Ishikawa (cell line): Measurements from ENCODE around the gene ZNF474.

Experiments
- CREB1 ChIP-seq: IDR thresholded peaks from 2 replicates; pipeline ENCODE4 v1.6.1; 2012; ENCODE audit warnings: low read depth
- EGR1 ChIP-seq: IDR thresholded peaks from 2 replicates; pipeline ENCODE4 v1.6.1; 2012
- EP300 ChIP-seq: IDR thresholded peaks from 2 replicates; pipeline ENCODE4 v1.6.1; 2012; ENCODE audit warnings: borderline replicate concordance
- FOXM1 ChIP-seq: IDR thresholded peaks from 2 replicates; pipeline ENCODE4 v1.6.1; 2012; ENCODE audit warnings: low read depth, borderline replicate concordance
- RAD21 ChIP-seq: IDR thresholded peaks from 2 replicates; pipeline ENCODE4 v1.6.1; 2012; ENCODE audit warnings: low read depth
- TAF1 ChIP-seq: IDR thresholded peaks from 2 replicates; pipeline ENCODE4 v1.6.1; 2012; ENCODE audit warnings: low read depth, mild to moderate bottlenecking
- TCF12 ChIP-seq: IDR thresholded peaks from 2 replicates; pipeline ENCODE4 v1.6.1; 2012; ENCODE audit warnings: low read depth
- YY1 ChIP-seq: IDR thresholded peaks from 2 replicates; pipeline ENCODE4 v1.6.1; 2012; ENCODE audit warnings: low read depth
- TF ChIP-seq, protein P1 (sequence below): IDR thresholded peaks from 2 replicates; pipeline ENCODE4 v1.6.1; 2012
- TF ChIP-seq, protein P2 (sequence below): IDR thresholded peaks from 2 replicates; pipeline ENCODE4 v1.6.1; 2012

GRCh38 chr5:122130152-122130551 lies 806 bp downstream of the ZNF474 start:
- no peak for TF ChIP-seq FOXM1
- no peak for TF ChIP-seq CREB1
- no peak for TF ChIP-seq EGR1
- no peak for TF ChIP-seq TAF1
- TF ChIP-seq, protein P1, sequence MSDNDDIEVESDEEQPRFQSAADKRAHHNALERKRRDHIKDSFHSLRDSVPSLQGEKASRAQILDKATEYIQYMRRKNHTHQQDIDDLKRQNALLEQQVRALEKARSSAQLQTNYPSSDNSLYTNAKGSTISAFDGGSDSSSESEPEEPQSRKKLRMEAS = no peak
- no peak for TF ChIP-seq EP300
- TF ChIP-seq, protein P2, sequence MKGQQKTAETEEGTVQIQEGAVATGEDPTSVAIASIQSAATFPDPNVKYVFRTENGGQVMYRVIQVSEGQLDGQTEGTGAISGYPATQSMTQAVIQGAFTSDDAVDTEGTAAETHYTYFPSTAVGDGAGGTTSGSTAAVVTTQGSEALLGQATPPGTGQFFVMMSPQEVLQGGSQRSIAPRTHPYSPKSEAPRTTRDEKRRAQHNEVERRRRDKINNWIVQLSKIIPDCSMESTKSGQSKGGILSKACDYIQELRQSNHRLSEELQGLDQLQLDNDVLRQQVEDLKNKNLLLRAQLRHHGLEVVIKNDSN = no peak
- TF ChIP-seq YY1 = no peak
- no peak for TF ChIP-seq RAD21
- TF ChIP-seq TCF12 = no peak
